T-helper 2 cell (primary cell): ENCODE data around the gene U2AF1L4.

Experiments
- DNase-seq, 5 experiments: peaks; one replicate each; pipeline versions ENCODE4 v3.0.0 to v3.0.0-alpha.2; 2012 to 2022
- total RNA-seq, 2 donors: gene quantifications; one replicate each; lab custom pipeline; 2026; lab: John Stamatoyannopoulos, UW

Gene U2AF1L4, protein sequence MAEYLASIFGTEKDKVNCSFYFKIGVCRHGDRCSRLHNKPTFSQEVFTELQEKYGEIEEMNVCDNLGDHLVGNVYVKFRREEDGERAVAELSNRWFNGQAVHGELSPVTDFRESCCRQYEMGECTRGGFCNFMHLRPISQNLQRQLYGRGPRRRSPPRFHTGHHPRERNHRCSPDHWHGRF
- total RNA-seq = 6.1 to 9.0 reads per million in 2 donors

DNA sequence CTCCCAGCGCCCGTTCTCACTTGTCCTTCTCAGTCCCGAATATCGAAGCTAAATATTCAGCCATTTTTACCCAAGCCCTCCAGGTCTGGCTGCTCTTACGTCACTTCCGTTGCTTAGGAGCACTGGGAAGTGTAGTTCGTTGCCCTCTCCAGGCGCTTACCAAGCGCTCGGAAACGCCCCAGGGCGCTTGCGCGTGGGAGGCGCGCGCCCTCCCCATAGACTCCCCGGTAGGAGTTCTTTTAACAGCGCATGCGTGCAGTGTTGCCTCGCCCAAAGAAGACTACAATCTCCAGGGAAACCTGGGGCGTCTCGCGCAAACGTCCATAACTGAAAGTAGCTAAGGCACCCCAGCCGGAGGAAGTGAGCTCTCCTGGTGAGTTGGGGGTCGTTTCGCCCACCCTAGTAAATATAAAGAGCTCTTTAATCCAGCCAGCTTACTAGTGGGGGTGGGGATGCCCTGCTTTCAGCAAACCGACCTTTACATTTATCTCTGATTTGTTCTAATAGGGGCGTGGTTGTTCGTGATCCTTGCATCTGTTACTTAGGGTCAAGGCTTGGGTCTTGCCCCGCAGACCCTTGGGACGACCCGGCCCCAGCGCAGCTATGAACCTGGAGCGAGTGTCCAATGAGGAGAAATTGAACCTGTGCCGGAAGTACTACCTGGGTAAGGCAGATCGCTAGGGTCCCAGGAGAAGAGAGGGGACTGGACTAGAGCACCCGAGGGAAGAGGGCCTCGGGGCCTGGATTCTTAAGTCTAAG lies at the start of gene U2AF1L4, which contains the start of gene PSENEN:
TSS of gene U2AF1L4 (minus strand) at position 91 of the 759 bp plus-strand sequence. CDS start at position 64, 27 bp downstream.
TSS of gene PSENEN (plus strand) at position 324 of the 759 bp plus-strand sequence. CDS start at position 604, 280 bp downstream.
- peak; percentile 88 to 99 (median 95) for DNase-seq

DNA sequence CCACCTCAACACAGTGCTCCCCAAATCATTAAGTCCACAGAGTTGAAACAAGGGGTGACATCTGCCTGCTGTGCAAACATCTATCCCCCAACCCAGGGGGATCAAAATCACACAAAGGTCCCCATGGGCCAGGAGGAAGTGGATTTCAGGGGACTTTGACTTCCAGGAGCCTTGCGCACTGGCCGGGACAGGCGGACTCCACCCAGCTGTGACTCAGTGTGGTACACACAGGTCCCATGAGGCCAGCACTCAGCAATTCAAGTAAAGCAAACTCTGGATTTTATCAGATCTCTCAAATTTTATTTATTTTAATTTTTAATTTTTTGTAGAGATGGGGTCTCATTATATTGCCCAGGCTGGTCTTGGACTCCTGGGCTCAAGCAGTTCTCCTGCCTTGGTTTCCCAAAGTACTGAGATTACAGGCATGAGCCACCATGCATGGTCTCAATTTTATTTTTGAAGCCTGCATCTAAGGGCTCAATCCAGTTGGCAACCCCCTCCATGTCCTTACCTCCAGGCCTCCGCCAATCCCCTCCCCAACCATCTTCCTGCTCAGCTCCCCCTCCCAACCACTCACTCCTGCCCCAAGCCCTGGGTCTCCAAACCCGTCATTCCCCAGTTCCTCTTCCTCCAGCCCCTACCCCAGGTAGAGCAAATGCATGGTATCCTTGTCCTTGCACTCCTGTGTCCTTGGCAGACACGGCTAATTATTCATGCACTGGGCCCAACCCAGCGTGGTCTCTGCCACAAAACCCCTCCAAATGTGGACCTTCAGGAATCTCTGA lies 48.4 kb upstream of the U2AF1L4 start:
- no peak for DNase-seq

- no peak for DNase-seq
Measured at GRCh38 chr19:35792888-35793287, 47.7 kb upstream of the U2AF1L4 start.

GRCh38 chr19:35792312-35792711 lies 47.1 kb upstream of the U2AF1L4 start:
- no peak for DNase-seq

DNA sequence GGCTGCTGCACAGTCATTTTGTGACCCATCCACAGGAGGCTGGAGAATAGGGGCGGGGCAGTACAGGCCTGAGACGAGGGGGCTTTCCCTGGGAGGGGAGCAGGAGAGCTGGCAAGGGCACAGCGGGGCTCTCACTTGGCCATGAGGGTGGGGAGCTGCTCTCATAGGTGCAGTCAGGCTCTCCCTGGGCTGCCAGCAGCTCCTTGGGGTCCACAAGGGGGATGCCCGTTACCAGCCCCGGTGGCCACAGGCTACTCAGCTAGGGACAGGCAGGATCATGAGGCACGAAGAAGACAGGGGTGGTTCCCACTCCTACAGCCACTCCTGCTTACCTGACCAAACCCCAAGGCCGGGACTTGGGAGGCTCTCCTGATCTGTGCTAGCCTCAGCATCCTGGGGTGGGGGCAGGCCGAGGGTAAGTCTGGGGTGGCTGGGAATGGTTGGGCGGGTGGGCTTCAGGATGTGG lies 46.6 kb upstream of the U2AF1L4 start:
- DNase-seq = no peak

GRCh38 chr19:35790981-35791813 lies 46.0 kb upstream of the U2AF1L4 start:
- DNase-seq = peak in 1 of 5 experiments; percentile 31

DNA sequence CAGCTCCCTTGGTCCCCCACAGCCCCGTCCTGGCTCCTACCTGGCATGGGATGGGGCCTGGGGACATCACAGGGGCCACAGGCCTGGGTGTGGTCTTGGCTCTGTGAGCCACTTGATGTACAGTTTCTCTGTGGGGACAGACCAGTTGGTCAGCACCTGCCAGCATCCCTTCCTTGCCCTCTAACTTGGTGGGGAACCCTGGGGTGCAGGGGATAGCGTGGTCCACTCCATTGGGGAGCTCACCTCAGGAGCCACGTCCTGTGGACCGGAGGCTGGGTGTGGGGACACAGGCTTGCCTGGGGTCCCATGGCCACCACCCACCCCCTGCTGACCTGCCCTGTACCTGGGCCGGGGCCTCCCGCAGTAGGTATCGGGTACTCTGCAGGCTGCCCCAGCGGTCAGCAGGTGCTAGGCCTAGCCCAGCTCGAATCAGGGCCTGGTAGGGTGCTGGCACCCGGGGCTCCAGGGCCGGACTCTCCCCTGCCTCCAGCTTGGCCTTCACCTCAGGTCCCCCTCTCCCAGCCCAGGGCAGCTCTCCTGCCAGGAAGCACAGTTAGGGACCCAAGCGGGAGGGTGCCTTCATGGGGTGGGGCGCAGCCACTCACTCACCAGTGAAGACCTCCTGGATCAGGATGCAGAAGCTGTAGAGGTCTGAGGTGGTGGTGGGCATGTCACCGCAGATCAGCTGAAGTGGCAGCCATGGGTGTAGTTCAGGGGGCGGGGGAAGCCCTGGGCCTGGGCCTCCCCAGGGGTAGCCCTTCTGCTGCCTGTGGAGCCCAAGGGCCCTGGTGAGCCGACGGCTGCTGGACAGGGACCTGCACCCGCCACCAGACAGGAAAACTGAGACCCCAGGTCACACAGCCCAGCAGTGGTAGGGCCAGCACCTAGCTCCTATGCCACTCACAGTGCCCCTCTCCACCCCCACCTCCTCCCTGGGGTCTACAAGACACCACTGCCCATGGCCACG lies 45.0 kb upstream of the U2AF1L4 start:
- no peak for DNase-seq

DNA sequence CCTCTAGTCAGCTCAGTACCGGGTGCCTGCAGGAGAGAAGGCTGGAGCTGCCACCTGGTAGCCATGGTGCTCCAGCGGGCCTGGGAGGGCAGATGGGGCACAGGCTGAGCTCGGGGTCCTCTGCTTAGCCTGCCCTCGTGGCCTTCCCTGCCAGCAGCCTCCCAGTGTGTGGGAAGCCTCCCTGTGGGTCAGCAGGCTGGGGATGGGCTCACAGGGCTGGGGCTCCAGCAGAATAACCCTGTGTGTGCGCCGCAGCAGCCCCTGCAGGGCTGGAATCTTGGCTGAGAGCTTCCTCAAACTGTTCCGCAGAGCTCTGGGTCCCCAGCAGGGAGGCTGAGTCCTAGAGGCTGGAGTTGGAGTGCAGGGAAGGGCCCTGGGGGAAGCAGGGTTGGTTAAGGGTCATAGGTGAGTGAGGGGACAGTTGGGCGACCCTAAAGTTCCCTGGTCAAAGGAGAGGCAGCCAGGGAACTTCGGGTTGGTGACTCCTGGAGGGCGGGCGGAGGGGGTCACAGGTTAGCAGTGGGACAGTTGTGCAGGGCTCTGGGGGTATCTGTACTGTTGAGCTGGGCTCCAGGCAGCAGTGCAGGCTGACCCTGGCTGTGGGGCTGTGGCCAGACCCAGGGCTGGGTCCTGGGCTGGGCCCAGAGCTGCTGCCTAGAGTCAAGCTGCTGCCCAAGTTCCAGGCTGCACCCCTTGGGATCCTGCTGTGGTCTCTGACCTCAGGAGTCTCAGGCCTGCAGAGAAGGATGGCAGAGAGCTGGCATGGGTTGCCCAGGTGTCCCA lies 44.2 kb upstream of the U2AF1L4 start:
- DNase-seq = no peak

DNA sequence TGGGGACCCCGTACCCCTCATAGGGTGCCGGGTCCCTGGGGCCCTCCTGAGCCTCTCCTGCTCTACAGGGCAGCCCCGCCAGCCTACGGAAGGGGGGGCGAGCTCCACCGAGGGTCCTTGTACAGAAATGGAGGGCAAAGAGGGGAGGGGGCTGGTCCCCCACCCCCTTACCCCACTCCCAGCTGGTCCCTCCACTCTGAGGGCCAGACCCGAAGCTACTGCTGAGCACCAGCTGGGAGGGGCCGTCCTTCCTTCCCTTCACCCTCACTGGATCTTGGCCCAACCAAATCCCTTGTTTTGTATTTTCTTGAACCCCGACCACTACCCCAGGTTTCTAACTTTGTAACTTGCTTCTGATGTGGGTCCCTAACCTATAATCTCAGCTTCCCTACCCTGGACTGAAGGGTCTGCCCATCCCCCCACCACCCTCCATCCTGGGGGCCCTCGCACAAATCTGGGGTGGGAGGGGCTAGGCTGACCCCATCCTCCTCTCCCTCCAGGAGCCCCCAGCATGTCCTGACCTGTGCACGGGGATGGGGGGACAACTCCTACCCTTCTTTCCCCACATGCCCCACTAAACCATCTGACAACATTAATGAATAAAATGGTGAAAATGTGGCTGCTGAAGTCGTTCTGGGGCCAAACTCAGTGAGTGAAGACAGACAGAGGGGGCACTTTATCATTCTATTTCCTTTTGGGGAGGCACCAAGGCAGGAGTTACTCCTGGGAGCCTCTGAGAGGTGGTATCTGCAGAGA lies 43.2 kb upstream of the U2AF1L4 start:
- no peak for DNase-seq

DNA sequence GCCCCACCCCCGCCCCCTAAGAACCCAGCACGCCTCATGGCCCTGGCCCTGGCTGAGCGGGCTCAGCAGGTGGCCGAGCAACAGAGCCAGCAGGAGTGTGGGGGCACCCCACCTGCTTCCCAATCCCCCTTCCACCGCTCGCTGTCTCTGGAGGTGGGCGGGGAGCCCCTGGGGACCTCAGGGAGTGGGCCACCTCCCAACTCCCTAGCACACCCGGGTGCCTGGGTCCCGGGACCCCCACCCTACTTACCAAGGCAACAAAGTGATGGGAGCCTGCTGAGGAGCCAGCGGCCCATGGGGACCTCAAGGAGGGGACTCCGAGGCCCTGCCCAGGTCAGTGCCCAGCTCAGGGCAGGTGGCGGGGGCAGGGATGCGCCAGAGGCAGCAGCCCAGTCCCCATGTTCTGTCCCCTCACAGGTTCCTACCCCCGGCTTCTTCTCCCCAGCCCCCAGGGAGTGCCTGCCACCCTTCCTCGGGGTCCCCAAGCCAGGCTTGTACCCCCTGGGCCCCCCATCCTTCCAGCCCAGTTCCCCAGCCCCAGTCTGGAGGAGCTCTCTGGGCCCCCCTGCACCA lies 42.1 kb upstream of the U2AF1L4 start:
- DNase-seq = no peak

- no peak for DNase-seq
Measured at GRCh38 chr19:35786299-35787160, 41.3 kb upstream of the U2AF1L4 start.

DNA sequence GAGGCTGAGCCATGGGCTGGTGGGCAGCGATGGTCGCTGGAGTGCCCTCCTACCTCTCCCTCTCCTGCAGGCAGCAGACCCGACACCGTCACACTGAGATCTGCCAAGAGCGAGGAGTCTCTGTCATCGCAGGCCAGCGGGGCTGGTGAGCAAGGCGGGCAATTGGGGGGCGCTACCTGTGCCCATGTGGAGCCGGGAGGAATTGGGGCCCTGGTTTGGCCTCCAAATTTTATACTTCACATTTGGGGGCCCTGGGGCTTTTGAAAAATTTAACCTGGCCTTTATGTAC lies 40.1 kb upstream of the U2AF1L4 start:
- DNase-seq = no peak

DNA sequence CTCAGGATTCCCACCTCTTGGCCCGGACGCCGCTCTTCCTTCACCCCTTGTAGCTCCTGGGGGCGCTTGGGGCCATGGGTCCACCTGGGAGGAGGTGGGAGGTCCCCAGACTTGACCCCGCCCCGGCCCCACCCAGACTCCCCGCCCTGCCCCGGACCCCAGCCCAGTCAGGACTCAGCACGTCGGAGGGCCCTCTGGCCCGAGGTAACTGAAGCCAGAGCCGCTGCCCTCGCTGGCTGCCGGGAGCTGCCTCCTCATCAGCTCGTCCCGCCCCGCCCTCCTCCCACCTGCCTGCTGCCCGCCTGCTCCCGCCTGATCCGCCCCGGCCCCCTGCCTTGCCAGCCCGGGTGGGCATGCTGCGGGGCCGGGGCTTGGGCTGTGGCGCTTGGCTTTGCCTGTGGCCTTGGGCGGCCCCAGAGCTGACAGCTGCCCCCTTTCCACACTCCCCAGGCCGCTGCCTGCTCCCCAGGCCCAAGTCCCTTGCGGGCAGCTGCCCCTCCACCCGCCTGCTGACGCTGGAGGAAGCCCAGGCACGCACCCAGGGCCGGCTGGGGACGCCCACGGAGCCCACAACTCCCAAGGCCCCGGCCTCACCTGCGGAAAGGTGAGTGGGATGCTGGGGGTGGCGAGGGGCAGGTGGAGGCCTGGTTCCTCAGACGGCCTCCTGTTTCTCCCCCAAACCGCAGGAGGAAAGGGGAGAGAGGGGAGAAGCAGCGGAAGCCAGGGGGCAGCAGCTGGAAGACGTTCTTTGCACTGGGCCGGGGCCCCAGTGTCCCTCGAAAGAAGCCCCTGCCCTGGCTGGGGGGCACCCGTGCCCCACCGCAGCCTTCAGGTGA lies 39.5 kb upstream of the U2AF1L4 start:
- DNase-seq = no peak

DNA sequence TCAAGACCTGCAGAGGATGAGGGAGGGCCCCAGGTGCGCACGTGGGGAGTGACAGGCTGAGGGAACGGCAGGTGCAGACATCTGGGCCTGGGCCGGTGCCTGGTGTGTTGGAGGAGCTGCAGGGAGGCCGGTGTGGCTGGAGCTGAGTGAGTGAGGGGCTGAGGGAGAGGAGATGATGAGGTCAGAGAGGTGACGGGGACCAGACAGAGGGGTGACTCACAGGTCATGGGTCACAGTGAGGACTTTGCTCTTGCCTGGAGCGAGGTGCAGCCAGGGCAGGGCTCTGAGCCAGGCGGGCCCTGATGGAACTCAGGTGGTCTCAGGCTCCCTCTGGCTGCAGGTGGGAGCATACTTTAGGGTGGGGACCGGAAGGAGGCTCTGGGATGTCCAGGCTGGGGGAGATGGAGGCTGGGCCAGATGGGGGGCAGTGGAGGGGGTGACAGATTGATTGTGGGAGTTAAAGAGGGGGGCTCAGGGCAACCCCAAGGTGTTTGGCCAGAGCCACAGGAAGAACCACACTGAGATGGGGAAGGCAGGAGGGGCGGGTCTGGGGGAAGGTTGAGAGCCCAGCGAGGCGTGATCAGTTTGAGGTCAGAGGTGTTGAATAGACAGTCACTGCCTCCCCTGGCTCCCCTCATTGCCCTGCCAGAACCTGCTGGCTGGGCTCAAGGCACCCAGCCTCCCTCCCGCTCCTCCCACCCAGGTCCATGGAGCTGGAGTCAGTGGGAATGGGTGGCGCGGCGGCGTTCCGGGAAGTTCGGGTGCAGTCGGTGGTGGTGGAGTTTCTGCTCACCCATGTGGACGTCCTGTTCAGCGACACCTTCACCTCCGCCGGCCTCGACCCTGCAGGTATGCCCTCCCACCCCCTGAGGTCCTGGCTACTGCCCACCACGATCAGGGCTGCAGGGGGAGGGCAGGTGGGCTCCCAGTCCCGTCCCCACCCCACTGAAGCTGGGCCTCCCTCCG lies 38.5 kb upstream of the U2AF1L4 start:
- no peak for DNase-seq

GRCh38 chr19:35782589-35782988 lies 37.4 kb upstream of the U2AF1L4 start:
- no peak for DNase-seq

DNA sequence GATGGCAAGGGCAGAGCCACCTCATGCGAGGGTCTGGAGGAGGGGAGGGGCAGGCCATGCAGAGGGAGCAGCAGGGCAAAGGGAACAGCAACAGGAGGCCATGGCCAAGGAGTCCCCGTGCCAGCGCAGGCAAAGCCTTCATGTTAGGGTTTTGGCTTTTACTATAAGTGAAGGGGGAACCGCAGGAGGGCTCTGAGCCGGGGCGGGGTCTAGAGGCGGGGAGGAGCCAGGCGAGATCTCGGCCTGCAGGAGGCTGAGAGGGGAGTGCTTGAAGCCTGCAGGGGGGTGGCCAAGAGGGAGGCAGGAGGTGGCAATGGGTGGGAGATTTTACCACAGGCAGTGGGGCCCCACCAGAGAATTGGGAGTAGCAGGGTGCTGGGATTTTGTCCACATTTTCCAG lies 36.4 kb upstream of the U2AF1L4 start:
- no peak for DNase-seq
